ENCODE results near the gene PHF13.

Gene PHF13

DNA sequence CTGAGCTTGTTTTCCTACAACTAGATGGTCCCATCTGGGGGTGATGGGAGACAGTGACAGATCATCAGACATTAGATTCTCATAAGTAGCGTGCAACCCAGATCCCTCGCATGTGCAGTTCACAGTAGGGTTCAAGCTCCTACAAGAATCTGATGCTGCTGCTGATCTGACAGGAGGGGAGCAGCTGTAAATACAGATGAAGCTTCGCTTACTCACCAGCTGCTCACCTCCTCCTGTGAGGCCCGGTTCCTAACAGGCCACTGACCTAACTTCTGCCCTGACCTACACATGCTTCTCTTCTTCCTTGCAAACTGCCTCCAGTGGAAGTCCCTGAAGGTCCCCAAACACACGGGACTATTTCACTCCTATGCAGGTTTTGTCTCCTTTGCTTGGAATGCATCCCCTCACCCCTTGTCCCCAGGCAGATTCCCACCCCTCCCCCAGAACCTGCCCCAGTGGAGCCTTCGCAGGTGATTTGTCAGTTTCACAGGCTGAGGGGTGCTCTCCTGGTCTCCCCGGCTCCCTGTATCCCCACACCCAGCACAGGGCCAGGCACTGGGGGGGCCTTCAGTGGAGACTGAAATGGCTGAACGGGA, 39.4 kb upstream of the PHF13 start:
- Histone ChIP-seq H3K4me1 (peaks cover under 1 to 7% (median 3%) of the 10 kb centered on the region in 4 donors), H3K9me3 (peaks cover 0 to 6% (median 0%) of the 10 kb centered on the region in 3 donors), H3K4me3 (no peak overlapping the region), H3K27me3 (peaks cover 0 to 2% of the 10 kb centered on the region in 2 donors), H3K36me3 (no peaks in the 10 kb centered on the region), H3K27ac (no peak overlapping the region)
- TF ChIP-seq, protein P1, sequence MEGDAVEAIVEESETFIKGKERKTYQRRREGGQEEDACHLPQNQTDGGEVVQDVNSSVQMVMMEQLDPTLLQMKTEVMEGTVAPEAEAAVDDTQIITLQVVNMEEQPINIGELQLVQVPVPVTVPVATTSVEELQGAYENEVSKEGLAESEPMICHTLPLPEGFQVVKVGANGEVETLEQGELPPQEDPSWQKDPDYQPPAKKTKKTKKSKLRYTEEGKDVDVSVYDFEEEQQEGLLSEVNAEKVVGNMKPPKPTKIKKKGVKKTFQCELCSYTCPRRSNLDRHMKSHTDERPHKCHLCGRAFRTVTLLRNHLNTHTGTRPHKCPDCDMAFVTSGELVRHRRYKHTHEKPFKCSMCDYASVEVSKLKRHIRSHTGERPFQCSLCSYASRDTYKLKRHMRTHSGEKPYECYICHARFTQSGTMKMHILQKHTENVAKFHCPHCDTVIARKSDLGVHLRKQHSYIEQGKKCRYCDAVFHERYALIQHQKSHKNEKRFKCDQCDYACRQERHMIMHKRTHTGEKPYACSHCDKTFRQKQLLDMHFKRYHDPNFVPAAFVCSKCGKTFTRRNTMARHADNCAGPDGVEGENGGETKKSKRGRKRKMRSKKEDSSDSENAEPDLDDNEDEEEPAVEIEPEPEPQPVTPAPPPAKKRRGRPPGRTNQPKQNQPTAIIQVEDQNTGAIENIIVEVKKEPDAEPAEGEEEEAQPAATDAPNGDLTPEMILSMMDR (IDR thresholded peaks at IDR 0.05), result no peak
- intact Hi-C loops (cut with DNase I; ENCODE audit: low total_unique reads), result no loop called here
- DNase-seq, result no peak

DNA sequence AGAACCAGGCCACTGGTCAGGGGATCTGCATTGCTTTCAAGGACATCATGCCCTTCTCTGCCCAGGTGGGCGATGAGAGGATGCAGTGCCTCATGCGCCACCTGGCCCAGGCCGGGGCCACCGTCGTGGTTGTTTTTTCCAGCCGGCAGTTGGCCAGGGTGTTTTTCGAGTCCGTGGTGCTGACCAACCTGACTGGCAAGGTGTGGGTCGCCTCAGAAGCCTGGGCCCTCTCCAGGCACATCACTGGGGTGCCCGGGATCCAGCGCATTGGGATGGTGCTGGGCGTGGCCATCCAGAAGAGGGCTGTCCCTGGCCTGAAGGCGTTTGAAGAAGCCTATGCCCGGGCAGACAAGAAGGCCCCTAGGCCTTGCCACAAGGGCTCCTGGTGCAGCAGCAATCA, 38.7 kb upstream of the PHF13 start:
- Histone ChIP-seq H3K27me3 (peaks cover 0 to 2% of the 10 kb centered on the region in 2 donors), H3K36me3 (no peaks in the 10 kb centered on the region), H3K9me3 (peaks cover 0 to 6% (median 0%) of the 10 kb centered on the region in 3 donors), H3K4me1 (peaks cover 6 to 11% (median 7%) of the 10 kb centered on the region in 4 donors), H3K27ac (no peak overlapping the region), H3K4me3 (no peak overlapping the region)
- TF ChIP-seq, protein P1 (IDR thresholded peaks at IDR 0.05), result no peak
- intact Hi-C loops (cut with DNase I; ENCODE audit: low total_unique reads), result no loop called here
- DNase-seq, result no peak

DNA sequence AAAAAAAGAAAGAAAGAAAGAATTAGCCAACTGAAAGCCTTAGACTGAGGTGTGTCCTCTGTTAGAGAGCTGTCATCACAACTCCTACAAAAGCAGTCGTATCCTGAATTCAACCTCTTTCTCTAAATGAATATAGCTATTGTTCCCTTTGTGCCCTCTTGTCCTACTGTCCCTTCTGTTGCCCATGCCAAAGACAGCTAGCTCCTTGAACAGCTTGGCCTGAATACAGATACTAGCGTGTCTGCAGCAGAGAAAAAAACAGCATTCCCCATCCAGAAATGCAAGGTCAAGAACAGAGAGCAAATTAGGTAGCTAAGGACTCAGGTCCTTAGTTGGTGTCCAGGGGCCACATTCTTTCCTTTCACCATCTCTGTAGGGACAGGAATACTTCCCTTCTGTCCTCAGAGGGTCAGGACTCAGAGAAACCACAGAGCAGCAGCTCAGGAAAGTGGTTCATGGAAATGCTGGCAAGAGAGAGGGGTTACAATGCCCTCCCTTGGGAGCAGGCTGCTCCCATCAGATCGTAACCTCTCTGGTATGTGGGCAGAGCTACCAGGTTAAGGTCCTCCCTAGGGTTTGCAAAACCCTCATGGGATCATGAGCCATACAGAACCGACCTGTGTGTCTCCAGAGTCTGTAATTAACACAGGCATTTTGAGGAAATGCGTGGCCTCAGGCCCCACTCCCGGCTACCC, 35.6 kb upstream of the PHF13 start:
- no peak overlapping the region for H3K4me3 ChIP-seq
- intact Hi-C loops (cut with DNase I; ENCODE audit: low total_unique reads), result no loop called here

DNA sequence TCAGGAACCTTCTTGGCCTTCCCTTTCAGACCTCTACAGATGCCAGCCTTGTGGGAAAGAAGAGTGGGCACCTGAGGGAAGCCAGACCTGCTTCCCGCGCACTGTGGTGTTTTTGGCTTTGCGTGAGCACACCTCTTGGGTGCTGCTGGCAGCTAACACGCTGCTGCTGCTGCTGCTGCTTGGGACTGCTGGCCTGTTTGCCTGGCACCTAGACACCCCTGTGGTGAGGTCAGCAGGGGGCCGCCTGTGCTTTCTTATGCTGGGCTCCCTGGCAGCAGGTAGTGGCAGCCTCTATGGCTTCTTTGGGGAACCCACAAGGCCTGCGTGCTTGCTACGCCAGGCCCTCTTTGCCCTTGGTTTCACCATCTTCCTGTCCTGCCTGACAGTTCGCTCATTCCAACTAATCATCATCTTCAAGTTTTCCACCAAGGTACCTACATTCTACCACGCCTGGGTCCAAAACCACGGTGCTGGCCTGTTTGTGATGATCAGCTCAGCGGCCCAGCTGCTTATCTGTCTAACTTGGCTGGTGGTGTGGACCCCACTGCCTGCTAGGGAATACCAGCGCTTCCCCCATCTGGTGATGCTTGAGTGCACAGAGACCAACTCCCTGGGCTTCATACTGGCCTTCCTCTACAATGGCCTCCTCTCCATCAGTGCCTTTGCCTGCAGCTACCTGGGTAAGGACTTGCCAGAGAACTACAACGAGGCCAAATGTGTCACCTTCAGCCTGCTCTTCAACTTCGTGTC, 34.7 kb upstream of the PHF13 start:
- H3K9me3 ChIP-seq, result no peaks in the 10 kb centered on the region
- H3K27ac ChIP-seq, result peak overlapping the region; percentile 95 to 96
- TF ChIP-seq, protein P1 (IDR thresholded peaks at IDR 0.05), result no peak
- H3K4me3 ChIP-seq, result peak overlapping the region; percentile 88 to 91
- peaks cover 8 to 40% (median 32%) of the 10 kb centered on the region in 4 donors for H3K4me1 ChIP-seq
- H3K36me3 ChIP-seq, result peaks cover 0 to 6% (median 0%) of the 10 kb centered on the region in 3 donors
- peaks cover 0 to 2% of the 10 kb centered on the region in 2 donors for H3K27me3 ChIP-seq
- intact Hi-C loops (cut with DNase I; ENCODE audit: low total_unique reads), result no loop called here
- no peak for DNase-seq

More for the DNA sequence above, 35.6 kb upstream of the PHF13 start:
- Histone ChIP-seq H3K36me3 (peaks cover 0 to 3% (median 0%) of the 10 kb centered on the region in 3 donors), H3K27me3 (peaks cover 0 to 2% of the 10 kb centered on the region in 2 donors), H3K27ac (peak overlapping the region in 1 of 2 donors; percentile 95), H3K9me3 (no peaks in the 10 kb centered on the region), H3K4me1 (peaks cover 8 to 40% (median 32%) of the 10 kb centered on the region in 4 donors)
- TF ChIP-seq, protein P1 (IDR thresholded peaks at IDR 0.05), result no peak
- no peak for DNase-seq

DNA sequence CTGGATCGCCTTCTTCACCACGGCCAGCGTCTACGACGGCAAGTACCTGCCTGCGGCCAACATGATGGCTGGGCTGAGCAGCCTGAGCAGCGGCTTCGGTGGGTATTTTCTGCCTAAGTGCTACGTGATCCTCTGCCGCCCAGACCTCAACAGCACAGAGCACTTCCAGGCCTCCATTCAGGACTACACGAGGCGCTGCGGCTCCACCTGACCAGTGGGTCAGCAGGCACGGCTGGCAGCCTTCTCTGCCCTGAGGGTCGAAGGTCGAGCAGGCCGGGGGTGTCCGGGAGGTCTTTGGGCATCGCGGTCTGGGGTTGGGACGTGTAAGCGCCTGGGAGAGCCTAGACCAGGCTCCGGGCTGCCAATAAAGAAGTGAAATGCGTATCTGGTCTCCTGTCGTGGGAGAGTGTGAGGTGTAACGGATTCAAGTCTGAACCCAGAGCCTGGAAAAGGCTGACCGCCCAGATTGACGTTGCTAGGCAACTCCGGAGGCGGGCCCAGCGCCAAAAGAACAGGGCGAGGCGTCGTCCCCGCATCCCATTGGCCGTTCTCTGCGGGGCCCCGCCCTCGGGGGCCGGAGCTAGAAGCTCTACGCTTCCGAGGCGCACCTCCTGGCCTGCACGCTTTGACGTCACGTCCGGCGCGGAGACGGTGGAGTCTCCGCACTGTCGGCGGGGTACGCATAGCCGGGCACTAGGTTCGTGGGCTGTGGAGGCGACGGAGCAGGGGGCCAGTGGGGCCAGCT, 34.0 kb upstream of the PHF13 start, which contains the start of gene ZBTB48:
ZBTB48 (plus strand) TSS at position 621 of the 745 bp plus-strand sequence. CDS start 616 bp downstream, outside the sequence.
- peak within 1 kb of the TSS; percentile 88 to 91 for H3K4me3 ChIP-seq
- H3K4me1 ChIP-seq, result peaks cover 8 to 46% (median 32%) of the 10 kb centered on the region in 4 donors
- TF ChIP-seq, protein P1 (IDR thresholded peaks at IDR 0.05), result peak in 1 of 2 experiments; percentile 4
- peak within 1 kb of the TSS; percentile 95 to 96 for H3K27ac ChIP-seq
- DNase-seq, result peak; percentile 99 to 100
- intact Hi-C loops (cut with DNase I; ENCODE audit: low total_unique reads), result loop anchor here (10.0 kb wide), 1 partner anchor 55 kb away; no protein-coding TSS in a partner anchor
- no peaks in the 10 kb centered on the region for H3K9me3 ChIP-seq
- H3K27me3 ChIP-seq, result no peaks in the 10 kb centered on the region
- peaks cover 0 to 6% (median 0%) of the 10 kb centered on the region in 3 donors for H3K36me3 ChIP-seq

Data from tibial artery (tissue), 4 donors.